Prostate gland (tissue), 2 donors: ENCODE measurements around the gene PIK3C2G.

ENCODE experiments used
- CTCF ChIP-seq, 4 experiments: fragments of 200-600 bp in 2 of 4; fragments of 450-650 bp in 2 of 4; sonication (generic) in 2 of 4; IDR thresholded peaks; 1 replicate in 3 of 4; 2 replicates in 1 of 4; pipeline ENCODE4 v1.5.1; 2016 to 2019; ENCODE audit warnings: antibody characterized with exemption in 4 of 4, mild to moderate bottlenecking in 2 of 4, moderate library complexity in 2 of 4
- POLR2A ChIP-seq: fragments of 450-650 bp; IDR thresholded peaks from one replicate; pipeline ENCODE4 v1.6.1; 2016; ENCODE audit warnings: antibody characterized with exemption, mild to moderate bottlenecking
- POLR2AphosphoS5 ChIP-seq: sonication (generic); formaldehyde crosslinking; IDR thresholded peaks from one replicate; pipeline ENCODE4 v1.6.1; 2017; ENCODE audit warnings: antibody characterized with exemption

GRCh38 chr12:18358930-18359329 lies 97.6 kb downstream of the PIK3C2G start:
- TF ChIP-seq CTCF (IDR thresholded peaks at IDR 0.05): no peak
- TF ChIP-seq POLR2AphosphoS5: no peak
- no peak for TF ChIP-seq POLR2A
